NK-92 (cell line): ENCODE measurements around the gene HYDIN.

Source experiments
- DNase-seq: peaks from one replicate; lab custom pipeline; 2025; ENCODE audit not compliant: unreplicated experiment; lab: John Stamatoyannopoulos, UW

The HYDIN gene

GRCh38 chr16:70769131-70769530, 461.4 kb downstream of the HYDIN start:
- DNase-seq = no peak

GRCh38 chr16:70768203-70768580, 462.3 kb downstream of the HYDIN start:
- no peak for DNase-seq

- no peak for DNase-seq
Observed at GRCh38 chr16:70767377-70768202, 462.9 kb downstream of the HYDIN start.

- DNase-seq = no peak
Observed at GRCh38 chr16:70766658-70767057, 463.9 kb downstream of the HYDIN start.

- no peak for DNase-seq
Observed at GRCh38 chr16:70766176-70766575, 464.3 kb downstream of the HYDIN start.

GRCh38 chr16:70765491-70765890, 465.0 kb downstream of the HYDIN start:
- no peak for DNase-seq

GRCh38 chr16:70764632-70765031, 465.9 kb downstream of the HYDIN start:
- no peak for DNase-seq

GRCh38 chr16:70760221-70760620, 470.3 kb downstream of the HYDIN start:
- DNase-seq = no peak

- no peak for DNase-seq
Observed at GRCh38 chr16:70759666-70760065, 470.9 kb downstream of the HYDIN start.

GRCh38 chr16:70758786-70759185, 471.7 kb downstream of the HYDIN start:
- no peak for DNase-seq
